Lung (tissue), 12 donors: ENCODE measurements around the gene DCP1B. TPM values are rescaled to one million over a fixed set of nuclear protein-coding genes. Genes with fewer than 3 reads are reported as not detected.
A peak's percentile ranks its signal among the peaks of the same experiment; 100 is the strongest.

ENCODE experiments used
- ATAC-seq: fragments of 200-7000 bp; cut with Tn5 transposase; one replicate; pipeline ENCODE4 v1.9.1; 2020; ENCODE audit warnings: moderate number of reproducible peaks; ENCODE audit not compliant: insufficient read depth, low FRiP score
- DNase-seq, 3 donors: peaks; one replicate each; pipeline ENCODE4 v3.0.0-alpha.2; 2013 to 2017
- H3K27ac ChIP-seq, 2 donors: one replicate each; pipeline ENCODE4 v1.5.1; 2013; ENCODE audit warnings: mild to moderate bottlenecking in 2 of 2, moderate library complexity in 2 of 2, control low read depth in 1 of 2, inconsistent platforms in 1 of 2, low read depth in 1 of 2, low read length in 1 of 2
- H3K27me3 ChIP-seq, 3 donors: one replicate each; pipeline ENCODE4 v1.5.1; 2013; ENCODE audit warnings: low read length in 2 of 3; ENCODE audit not compliant: control insufficient read depth in 3 of 3, insufficient read depth in 3 of 3
- H3K36me3 ChIP-seq, 4 donors: one replicate each; pipeline ENCODE4 v1.5.1; 2013; ENCODE audit warnings: low read length in 4 of 4, mild to moderate bottlenecking in 1 of 4, moderate library complexity in 1 of 4; ENCODE audit not compliant: control insufficient read depth in 4 of 4, insufficient read depth in 4 of 4
- H3K4me1 ChIP-seq, 5 donors: one replicate each; pipeline ENCODE4 v1.5.1; 2013; ENCODE audit warnings: low read length in 5 of 5, mild to moderate bottlenecking in 2 of 5, moderate library complexity in 1 of 5; ENCODE audit not compliant: control insufficient read depth in 5 of 5, insufficient read depth in 5 of 5
- H3K4me3 ChIP-seq: one replicate; pipeline ENCODE4 v1.5.1; 2013; ENCODE audit warnings: mild to moderate bottlenecking, control low read depth, moderate library complexity
- H3K9ac ChIP-seq, 2 donors: one replicate each; pipeline ENCODE4 v1.5.1; 2013; ENCODE audit warnings: low read length in 2 of 2, control low read depth in 1 of 2; ENCODE audit not compliant: insufficient read depth in 1 of 2
- H3K9me3 ChIP-seq, 4 donors: one replicate each; pipeline ENCODE4 v1.5.1; 2013; ENCODE audit warnings: low read length in 3 of 4, mild to moderate bottlenecking in 1 of 4, moderate library complexity in 1 of 4; ENCODE audit not compliant: control insufficient read depth in 4 of 4, insufficient read depth in 3 of 4
- WGBS, 2 donors: extraction: QIAGEN DNeasy Blood & Tissue Kit; methylation state at CpG; one replicate each; pipeline ENCODE4 v1.1.7; 2013; 5-methylcytosine and 5-hydroxymethylcytosine counted together
- polyA plus RNA-seq, 2 donors: library from polyadenylated mRNA; stranded (reverse); fragments of 200-250 nt; gene quantifications; one replicate each; pipeline ENCODE4 v1.2.1, GENCODE V29; 2013
- total RNA-seq, 2 donors: library from RNA; depleted of rRNA in 1 of 2; stranded (reverse); fragments of >200 nt in 1 of 2; gene quantifications; one replicate each; pipeline ENCODE4 v1.2.1, GENCODE V29; 2014 to 2021
- TF ChIP-seq, protein P1 (sequence below): IDR thresholded peaks from 2 replicates; pipeline ENCODE4 v1.5.1; 2012; ENCODE audit warnings: mild to moderate bottlenecking; ENCODE audit errors: control extremely low read depth, extremely low read depth
- donor health status: control.
- donor health status: control.
- donor health status: Bipolar disorder and iron deficiency.
- donor health status: healthy.
- donor health status: DM: yes; HTN: yes; CAD: no.

DCP1B gene
- total and polyA plus RNA-seq, 4 donors: 4.2 to 13.2 (median 8.7) TPM

DNA sequence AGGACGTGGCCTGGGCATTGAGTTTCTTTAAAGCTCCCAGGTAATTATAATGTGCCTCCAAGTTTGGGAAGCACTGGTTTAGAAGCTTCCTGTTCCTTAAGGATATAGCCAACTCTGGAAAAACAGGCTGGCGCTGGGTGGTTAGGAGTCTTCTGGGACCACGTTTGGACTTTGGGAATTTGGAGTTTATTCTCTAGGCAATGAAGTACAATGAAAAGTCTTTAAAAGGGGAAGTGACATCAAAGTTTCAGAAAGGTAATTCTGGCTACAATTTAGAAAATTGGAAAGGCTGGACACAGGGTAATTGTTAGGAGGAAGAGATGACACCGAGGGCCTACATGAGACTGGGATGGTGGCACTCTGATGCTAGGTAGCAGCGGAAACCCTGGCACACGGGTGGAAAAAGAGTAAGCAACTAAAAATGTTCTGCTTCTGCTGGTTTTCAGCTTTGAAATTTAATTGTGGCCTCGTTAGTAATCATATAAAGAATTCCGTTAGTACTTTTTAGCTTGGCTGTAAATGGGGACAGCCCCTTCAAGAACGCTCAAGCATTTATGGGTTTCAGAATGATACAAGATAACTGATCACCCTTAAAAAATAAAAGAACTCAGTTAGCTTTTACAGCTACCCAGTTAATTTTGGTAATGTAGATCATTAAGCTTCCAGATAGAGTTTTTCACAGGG, 12.7 kb upstream of the DCP1B start:
- DNase-seq: no peak
- no peak for ATAC-seq
- Histone ChIP-seq H3K27me3 (peaks cover 0 to 2% (median 0%) of the 10 kb centered on the region in 3 donors), H3K4me1 (peaks cover 4 to 27% (median 13%) of the 10 kb centered on the region in 5 donors), H3K9ac (no peak overlapping the region), H3K27ac (peak overlapping the region in 1 of 2 donors; percentile 55), H3K4me3 (no peak overlapping the region), H3K36me3 (no peaks in the 10 kb centered on the region), H3K9me3 (no peaks in the 10 kb centered on the region)
- 90 to 91% methylated on average over 9 of the region's 9 CpGs for WGBS, 2 donors
- TF ChIP-seq, protein P1, sequence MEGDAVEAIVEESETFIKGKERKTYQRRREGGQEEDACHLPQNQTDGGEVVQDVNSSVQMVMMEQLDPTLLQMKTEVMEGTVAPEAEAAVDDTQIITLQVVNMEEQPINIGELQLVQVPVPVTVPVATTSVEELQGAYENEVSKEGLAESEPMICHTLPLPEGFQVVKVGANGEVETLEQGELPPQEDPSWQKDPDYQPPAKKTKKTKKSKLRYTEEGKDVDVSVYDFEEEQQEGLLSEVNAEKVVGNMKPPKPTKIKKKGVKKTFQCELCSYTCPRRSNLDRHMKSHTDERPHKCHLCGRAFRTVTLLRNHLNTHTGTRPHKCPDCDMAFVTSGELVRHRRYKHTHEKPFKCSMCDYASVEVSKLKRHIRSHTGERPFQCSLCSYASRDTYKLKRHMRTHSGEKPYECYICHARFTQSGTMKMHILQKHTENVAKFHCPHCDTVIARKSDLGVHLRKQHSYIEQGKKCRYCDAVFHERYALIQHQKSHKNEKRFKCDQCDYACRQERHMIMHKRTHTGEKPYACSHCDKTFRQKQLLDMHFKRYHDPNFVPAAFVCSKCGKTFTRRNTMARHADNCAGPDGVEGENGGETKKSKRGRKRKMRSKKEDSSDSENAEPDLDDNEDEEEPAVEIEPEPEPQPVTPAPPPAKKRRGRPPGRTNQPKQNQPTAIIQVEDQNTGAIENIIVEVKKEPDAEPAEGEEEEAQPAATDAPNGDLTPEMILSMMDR: no peak

GRCh38 chr12:2014231-2014630, 10.0 kb upstream of the DCP1B start:
- Histone ChIP-seq H3K36me3 (no peaks in the 10 kb centered on the region), H3K9ac (no peak overlapping the region), H3K27ac (peak overlapping the region; percentile 42 to 66), H3K9me3 (no peaks in the 10 kb centered on the region), H3K4me1 (peaks cover 4 to 30% (median 13%) of the 10 kb centered on the region in 5 donors), H3K27me3 (no peaks in the 10 kb centered on the region), H3K4me3 (no peak overlapping the region)
- DNase-seq (no peak), ATAC-seq (no peak)
- 76 to 78% methylated on average over 4 of the region's 4 CpGs for WGBS, 2 donors
- TF ChIP-seq, protein P1: no peak

GRCh38 chr12:2013527-2014223, 9.4 kb upstream of the DCP1B start:
- TF ChIP-seq, protein P1: no peak
- ATAC-seq (no peak), DNase-seq (peak; percentile 65 to 86 (median 84))
- Histone ChIP-seq H3K27me3 (no peaks in the 10 kb centered on the region), H3K36me3 (no peaks in the 10 kb centered on the region), H3K4me3 (no peak overlapping the region), H3K9me3 (no peaks in the 10 kb centered on the region), H3K4me1 (peaks cover 4 to 35% (median 15%) of the 10 kb centered on the region in 5 donors), H3K9ac (no peak overlapping the region), H3K27ac (peak overlapping the region; percentile 78 to 83)
- WGBS, 2 donors: 50 to 55% methylated on average over 4 of the region's 4 CpGs
